Fibroblast of lung (primary cell): ENCODE results near the gene NINL.

Source experiments
- EZH2 ChIP-seq: IDR thresholded peaks from 2 replicates; pipeline ENCODE4 v1.5.1; 2012; ENCODE audit warnings: low read length, control low read depth, mild to moderate bottlenecking; ENCODE audit errors: missing control alignments
- TF ChIP-seq, protein P1 (sequence below), 2 donors: IDR thresholded peaks in 1 of 2; conservative IDR thresholded peaks in 1 of 2; 1 replicate in 1 of 2; 2 replicates in 1 of 2; pipeline ENCODE4 v1.5.1; 2011 to 2012; ENCODE audit warnings: low read length in 2 of 2, control low read depth in 1 of 2, inconsistent platforms in 1 of 2, low read depth in 1 of 2, mild to moderate bottlenecking in 1 of 2

DNA sequence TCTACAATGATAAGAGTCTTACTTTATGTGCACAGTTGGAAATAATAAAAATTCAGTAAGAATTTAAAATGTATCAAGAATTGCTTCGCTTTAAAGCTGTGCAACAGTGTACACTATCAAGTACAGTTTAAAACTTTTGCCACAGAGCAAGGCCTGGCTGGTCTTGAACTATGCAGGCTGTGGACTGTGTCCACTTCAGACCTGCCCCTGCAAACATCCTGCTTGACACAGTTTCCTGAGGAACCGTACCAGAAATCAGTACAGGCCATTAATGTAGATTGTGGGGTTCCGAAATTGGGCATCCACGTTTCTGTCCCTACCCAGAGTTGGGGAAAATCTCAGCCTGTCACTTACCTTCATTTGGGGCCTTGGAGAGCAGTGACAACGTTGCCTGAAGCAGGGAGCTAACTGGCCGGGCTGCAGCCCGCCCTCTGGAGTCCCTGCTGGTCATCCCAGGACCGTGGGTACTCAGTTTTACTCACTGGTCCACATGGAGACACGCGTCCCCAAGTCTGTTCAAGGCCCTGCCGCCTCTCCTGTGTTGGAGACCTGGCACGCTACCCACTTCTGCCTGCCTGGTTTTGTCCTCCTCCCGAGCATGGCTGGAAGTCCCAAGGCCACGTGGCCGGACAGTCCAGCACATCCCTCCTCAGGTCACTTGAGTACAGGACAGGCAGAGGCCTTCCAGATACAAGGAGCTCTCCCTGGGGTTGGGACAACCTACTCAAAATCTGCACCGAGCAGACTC lies 8.4 kb downstream of the NINL start:
- TF ChIP-seq, protein P1, sequence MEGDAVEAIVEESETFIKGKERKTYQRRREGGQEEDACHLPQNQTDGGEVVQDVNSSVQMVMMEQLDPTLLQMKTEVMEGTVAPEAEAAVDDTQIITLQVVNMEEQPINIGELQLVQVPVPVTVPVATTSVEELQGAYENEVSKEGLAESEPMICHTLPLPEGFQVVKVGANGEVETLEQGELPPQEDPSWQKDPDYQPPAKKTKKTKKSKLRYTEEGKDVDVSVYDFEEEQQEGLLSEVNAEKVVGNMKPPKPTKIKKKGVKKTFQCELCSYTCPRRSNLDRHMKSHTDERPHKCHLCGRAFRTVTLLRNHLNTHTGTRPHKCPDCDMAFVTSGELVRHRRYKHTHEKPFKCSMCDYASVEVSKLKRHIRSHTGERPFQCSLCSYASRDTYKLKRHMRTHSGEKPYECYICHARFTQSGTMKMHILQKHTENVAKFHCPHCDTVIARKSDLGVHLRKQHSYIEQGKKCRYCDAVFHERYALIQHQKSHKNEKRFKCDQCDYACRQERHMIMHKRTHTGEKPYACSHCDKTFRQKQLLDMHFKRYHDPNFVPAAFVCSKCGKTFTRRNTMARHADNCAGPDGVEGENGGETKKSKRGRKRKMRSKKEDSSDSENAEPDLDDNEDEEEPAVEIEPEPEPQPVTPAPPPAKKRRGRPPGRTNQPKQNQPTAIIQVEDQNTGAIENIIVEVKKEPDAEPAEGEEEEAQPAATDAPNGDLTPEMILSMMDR (conservative IDR thresholded peaks at IDR 0.05 in 1 of 2, IDR thresholded peaks at IDR 0.05 in 1 of 2; ENCODE audit: low read depth in 1 of 2, low read length in 2 of 2): no peak
- TF ChIP-seq EZH2: no peak
